Measurements from ENCODE around the gene RABGAP1L.
"Not testable (repeated sequence)": the region's sequence is repeated elsewhere in the genome, so short reads cannot be mapped to it uniquely, and the experiment has no call there.

GRCh38 chr1:174576120-174576519 is 416.8 kb downstream of the RABGAP1L start:
- TF ChIP-seq, protein P1, sequence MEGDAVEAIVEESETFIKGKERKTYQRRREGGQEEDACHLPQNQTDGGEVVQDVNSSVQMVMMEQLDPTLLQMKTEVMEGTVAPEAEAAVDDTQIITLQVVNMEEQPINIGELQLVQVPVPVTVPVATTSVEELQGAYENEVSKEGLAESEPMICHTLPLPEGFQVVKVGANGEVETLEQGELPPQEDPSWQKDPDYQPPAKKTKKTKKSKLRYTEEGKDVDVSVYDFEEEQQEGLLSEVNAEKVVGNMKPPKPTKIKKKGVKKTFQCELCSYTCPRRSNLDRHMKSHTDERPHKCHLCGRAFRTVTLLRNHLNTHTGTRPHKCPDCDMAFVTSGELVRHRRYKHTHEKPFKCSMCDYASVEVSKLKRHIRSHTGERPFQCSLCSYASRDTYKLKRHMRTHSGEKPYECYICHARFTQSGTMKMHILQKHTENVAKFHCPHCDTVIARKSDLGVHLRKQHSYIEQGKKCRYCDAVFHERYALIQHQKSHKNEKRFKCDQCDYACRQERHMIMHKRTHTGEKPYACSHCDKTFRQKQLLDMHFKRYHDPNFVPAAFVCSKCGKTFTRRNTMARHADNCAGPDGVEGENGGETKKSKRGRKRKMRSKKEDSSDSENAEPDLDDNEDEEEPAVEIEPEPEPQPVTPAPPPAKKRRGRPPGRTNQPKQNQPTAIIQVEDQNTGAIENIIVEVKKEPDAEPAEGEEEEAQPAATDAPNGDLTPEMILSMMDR (conservative IDR thresholded peaks at IDR 0.05; ENCODE audit: low read depth, low read length), result not testable (repeated sequence)
- not testable (repeated sequence) for TF ChIP-seq CHD1 (IDR thresholded peaks at IDR 0.05; ENCODE audit: low read depth, low read length); POLR2A (IDR thresholded peaks at IDR 0.05; ENCODE audit: low read depth, low read length); RCOR1 (IDR thresholded peaks at IDR 0.05; ENCODE audit: insufficient replicate concordance, low read length); BHLHE40 (IDR thresholded peaks at IDR 0.05; ENCODE audit: low read depth, low read length); USF2 (IDR thresholded peaks at IDR 0.05; ENCODE audit: low read depth, low read length); MAFK (IDR thresholded peaks at IDR 0.05; ENCODE audit: low read depth, low read length); SMC3 (IDR thresholded peaks at IDR 0.05; ENCODE audit: low read depth, low read length); FOS (IDR thresholded peaks at IDR 0.05; ENCODE audit: low read depth, low read length); CEBPB (IDR thresholded peaks at IDR 0.05; ENCODE audit: low read depth, low read length); RAD21 (IDR thresholded peaks at IDR 0.05; ENCODE audit: low read length)
